UCSD-AML1 (cell line): ENCODE results near the gene KRT6A.
"Not testable (repeated sequence)": the region's sequence is repeated elsewhere in the genome, so short reads cannot be mapped to it uniquely, and the experiment has no call there.

Source experiments
- DNase-seq: peaks from one replicate; lab custom pipeline; 2025; ENCODE audit not compliant: unreplicated experiment; lab: John Stamatoyannopoulos, UW

The KRT6A gene

GRCh38 chr12:52473768-52474167 is 19.3 kb downstream of the KRT6A start, which contains the start of gene KRT6C:
Gene KRT6C (minus strand): TSS chr12:52473805. CDS start chr12:52473737, 68 bp downstream.
- DNase-seq = no peak

GRCh38 chr12:52469853-52470252 is 23.2 kb downstream of the KRT6A start:
- DNase-seq = no peak

- DNase-seq = no peak
Measured at GRCh38 chr12:52464897-52465296, 28.2 kb downstream of the KRT6A start.

GRCh38 chr12:52461693-52462092 is 31.4 kb downstream of the KRT6A start:
- DNase-seq = no peak

- no peak for DNase-seq
Measured at GRCh38 chr12:52458861-52459260, 34.2 kb downstream of the KRT6A start.

- no peak for DNase-seq
Measured at GRCh38 chr12:52455821-52456220, 37.2 kb downstream of the KRT6A start.

GRCh38 chr12:52454411-52455201 is 38.5 kb downstream of the KRT6A start:
- no peak for DNase-seq

GRCh38 chr12:52452101-52452500 is 41.0 kb downstream of the KRT6A start, which contains the start of gene KRT6B:
Gene KRT6B (minus strand): TSS chr12:52452146. CDS start chr12:52452078, 68 bp downstream.
- DNase-seq = no peak

- no peak for DNase-seq
Measured at GRCh38 chr12:52448228-52448627, 44.8 kb downstream of the KRT6A start.

- DNase-seq = not testable (repeated sequence)
Measured at GRCh38 chr12:52447196-52447595, 45.9 kb downstream of the KRT6A start.

GRCh38 chr12:52446367-52447045 is 46.6 kb downstream of the KRT6A start:
- no peak for DNase-seq

- DNase-seq = no peak
Measured at GRCh38 chr12:52445876-52446275, 47.2 kb downstream of the KRT6A start.

- DNase-seq = no peak
Measured at GRCh38 chr12:52444647-52445595, 48.1 kb downstream of the KRT6A start.

- DNase-seq = no peak
Measured at GRCh38 chr12:52443966-52444365, 49.1 kb downstream of the KRT6A start.

- no peak for DNase-seq
Measured at GRCh38 chr12:52442600-52443061, 50.4 kb downstream of the KRT6A start.

- DNase-seq = no peak
Measured at GRCh38 chr12:52441320-52441911, 51.6 kb downstream of the KRT6A start.

GRCh38 chr12:52440821-52441319 is 52.2 kb downstream of the KRT6A start:
- no peak for DNase-seq

GRCh38 chr12:52439845-52440244 is 53.2 kb downstream of the KRT6A start:
- DNase-seq = no peak

- DNase-seq = no peak
Measured at GRCh38 chr12:52439420-52439819, 53.6 kb downstream of the KRT6A start.
